RCC 7860 (cell line): ENCODE data around the gene TAC1.
"Not testable (repeated sequence)": the region's sequence is repeated elsewhere in the genome, so short reads cannot be mapped to it uniquely, and the experiment has no call there.

Source experiments
- DNase-seq: peaks from one replicate; pipeline ENCODE4 v3.0.0-alpha.2; 2015; ENCODE audit warnings: low spot score
- FAIRE-seq: peaks from 2 replicates; lab custom pipeline; 2012; peaks lifted over from hg19 to GRCh38; lab: Jason Lieb, UNC

TAC1 gene, protein sequence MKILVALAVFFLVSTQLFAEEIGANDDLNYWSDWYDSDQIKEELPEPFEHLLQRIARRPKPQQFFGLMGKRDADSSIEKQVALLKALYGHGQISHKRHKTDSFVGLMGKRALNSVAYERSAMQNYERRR

DNA sequence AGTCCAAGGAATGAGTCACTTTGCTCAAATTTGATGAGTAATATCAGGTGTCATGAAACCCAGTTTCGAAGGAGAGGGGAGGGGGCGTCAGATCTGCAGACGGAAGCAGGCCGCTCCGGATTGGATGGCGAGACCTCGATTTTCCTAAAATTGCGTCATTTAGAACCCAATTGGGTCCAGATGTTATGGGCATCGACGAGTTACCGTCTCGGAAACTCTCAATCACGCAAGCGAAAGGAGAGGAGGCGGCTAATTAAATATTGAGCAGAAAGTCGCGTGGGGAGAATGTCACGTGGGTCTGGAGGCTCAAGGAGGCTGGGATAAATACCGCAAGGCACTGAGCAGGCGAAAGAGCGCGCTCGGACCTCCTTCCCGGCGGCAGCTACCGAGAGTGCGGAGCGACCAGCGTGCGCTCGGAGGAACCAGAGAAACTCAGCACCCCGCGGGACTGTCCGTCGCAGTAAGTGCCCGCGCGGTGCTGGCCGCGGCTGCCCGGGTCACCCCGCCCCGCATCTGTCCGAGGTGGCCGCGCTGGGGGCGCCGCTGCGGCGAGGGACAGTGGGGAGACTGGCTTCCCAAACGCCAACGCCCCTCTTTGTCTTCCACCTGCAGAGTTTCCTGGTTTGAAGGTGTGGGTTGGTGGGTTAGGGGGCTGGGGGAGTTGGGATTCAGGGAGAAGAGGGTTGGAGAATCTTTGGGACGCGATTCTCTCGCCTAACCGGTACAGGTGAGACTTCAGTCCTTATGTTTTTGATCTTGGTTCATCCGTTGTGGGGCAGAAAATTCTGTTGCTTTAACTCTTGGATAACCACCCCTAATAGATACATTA is at the start of gene TAC1:
TAC1 (plus strand) TSS at position 351 of the 829 bp plus-strand sequence. CDS start 527 bp downstream, outside the sequence.
- DNase-seq (no peak), FAIRE-seq (no peak)

- DNase-seq (no peak), FAIRE-seq (no peak)
These were observed 45.9 kb upstream of the TAC1 start for GRCh38 chr7:97685952-97686351.

GRCh38 chr7:97693586-97693985 is 38.3 kb upstream of the TAC1 start:
- DNase-seq: no peak
- FAIRE-seq: no peak

DNA sequence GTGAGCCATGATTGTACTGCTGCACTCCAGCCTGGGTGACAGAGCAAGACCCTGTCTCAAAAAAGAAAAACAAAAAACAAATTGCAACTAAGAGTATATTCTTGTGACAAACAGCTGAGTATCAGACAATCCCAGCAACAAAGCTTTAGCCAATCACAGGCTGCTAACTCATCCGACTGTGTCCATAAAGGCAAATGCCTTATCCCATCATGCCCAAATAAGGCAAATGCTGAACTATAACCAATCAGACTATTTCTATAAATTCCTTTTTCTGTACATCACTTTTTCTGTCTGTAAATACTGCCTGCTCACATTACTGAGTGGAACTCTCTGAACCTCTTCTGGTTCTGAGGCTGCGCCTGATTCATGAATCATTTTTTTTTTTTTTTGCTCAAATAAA is 37.5 kb upstream of the TAC1 start:
- FAIRE-seq (no peak), DNase-seq (no peak)

GRCh38 chr7:97697396-97697795 is 34.5 kb upstream of the TAC1 start:
- FAIRE-seq (no peak), DNase-seq (no peak)

GRCh38 chr7:97722386-97722785 is 9.5 kb upstream of the TAC1 start:
- FAIRE-seq: no peak
- no peak for DNase-seq

GRCh38 chr7:97732565-97733275 is 834 bp downstream of the TAC1 start:
- FAIRE-seq: no peak
- DNase-seq: no peak

- FAIRE-seq: no peak
- no peak for DNase-seq
These were observed 1.6 kb downstream of the TAC1 start for GRCh38 chr7:97733276-97734161.

DNA sequence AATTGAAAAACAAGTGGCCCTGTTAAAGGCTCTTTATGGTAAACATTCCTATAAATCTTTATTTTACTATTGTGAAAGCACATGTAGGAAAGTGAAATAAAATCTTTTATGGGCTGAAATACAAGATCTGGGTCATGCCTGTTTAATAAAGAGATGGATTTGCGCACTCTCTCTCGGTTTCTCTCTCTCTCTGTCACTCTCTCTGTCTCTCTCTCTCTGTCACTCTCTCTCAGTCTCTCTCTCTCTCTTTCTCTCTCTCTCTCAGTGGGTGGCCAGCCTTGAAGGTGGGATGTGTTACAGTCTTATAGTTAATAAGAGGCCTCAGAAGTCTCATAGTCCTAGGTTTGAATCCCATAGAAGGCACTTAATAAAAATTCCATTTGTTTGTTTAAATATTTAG is 2.4 kb downstream of the TAC1 start:
- FAIRE-seq (no peak), DNase-seq (no peak)

DNA sequence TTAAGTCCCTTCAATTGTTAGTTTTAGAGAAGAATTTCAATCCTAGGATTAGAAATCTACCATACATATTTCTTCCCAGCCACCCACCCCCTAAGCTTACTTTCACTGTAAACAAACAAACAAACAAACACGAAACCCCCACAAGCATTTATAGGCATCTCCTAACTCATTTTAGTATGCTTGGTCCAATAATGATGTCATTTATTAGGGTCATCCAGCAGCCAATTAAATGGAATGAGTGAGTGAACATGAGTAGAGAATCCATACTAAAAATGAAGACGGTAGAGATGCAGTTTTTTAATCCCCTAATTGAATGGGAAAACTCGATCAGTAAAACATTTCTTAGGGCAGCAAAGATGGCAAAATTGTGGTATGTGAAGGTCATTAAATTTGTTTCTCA is 3.2 kb downstream of the TAC1 start:
- DNase-seq: no peak

DNA sequence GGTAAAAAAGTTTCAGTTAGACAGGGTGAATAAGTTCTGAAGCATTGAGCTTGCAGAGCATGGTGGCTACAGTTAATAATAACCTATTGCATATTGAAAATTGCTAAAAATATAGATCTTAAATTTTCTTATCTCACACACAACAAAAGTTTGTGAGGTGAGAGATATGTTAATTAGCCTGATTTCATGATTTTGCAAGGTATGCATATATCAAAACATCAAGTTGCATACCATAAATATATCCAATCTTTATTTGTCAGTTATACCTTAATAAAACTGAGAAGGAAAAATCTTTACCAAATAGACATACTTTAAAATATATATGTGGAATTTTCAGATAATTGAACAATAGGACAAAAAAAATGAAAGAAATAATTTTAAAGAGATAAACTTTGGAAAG is 16.6 kb downstream of the TAC1 start:
- DNase-seq: peak; percentile 2
- no peak for FAIRE-seq

More for the DNA sequence above, 3.2 kb downstream of the TAC1 start:
- FAIRE-seq: no peak

GRCh38 chr7:97751566-97751965 is 19.7 kb downstream of the TAC1 start:
- no peak for FAIRE-seq
- peak; percentile 2 for DNase-seq

DNA sequence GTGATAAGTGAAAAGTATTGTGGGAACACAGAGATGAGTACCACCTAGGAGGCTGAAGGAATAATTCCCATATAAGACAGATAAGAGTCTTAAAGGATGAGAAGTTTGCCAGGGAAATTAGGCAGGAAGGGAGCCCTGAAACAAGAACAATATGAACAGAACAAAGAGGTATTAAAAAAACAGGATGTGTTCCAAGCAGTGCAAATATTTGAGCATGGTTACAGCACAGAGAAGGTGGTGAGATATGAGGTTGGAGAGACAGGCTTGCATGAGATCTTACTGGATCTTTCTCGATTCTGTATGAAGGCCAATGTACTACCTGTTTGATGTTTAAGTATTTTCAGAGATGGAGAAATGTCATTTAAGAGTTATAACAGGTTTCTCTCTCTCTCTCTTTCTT is 20.3 kb downstream of the TAC1 start:
- FAIRE-seq (no peak), DNase-seq (no peak)

GRCh38 chr7:97757824-97758223 is 25.9 kb downstream of the TAC1 start:
- no peak for FAIRE-seq
- DNase-seq: no peak

DNA sequence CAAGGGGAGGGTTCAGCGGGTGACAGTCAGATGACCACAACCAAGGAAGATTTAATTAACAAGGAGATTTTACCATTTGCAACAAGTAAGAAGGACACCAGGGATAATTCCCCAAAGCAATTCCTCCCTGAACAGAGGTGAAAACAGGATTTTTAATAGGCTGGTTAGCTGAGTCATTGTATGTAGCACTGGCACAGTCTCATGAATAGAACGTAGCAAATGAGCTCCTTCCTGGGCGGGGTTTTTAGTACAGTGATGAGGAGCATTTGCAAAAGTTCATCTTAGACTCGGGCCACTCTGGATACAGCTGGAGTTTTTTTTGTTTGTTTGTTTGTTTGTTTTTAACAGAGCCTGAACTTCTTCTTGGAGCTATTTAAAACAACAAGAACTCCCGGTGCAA is 39.0 kb downstream of the TAC1 start:
- no peak for FAIRE-seq
- no peak for DNase-seq

- DNase-seq: no peak
- no peak for FAIRE-seq
These were observed 39.7 kb downstream of the TAC1 start for GRCh38 chr7:97771576-97771975.

GRCh38 chr7:97772045-97772901 is 40.4 kb downstream of the TAC1 start:
- FAIRE-seq (no peak), DNase-seq (no peak)

- DNase-seq, FAIRE-seq: not testable (repeated sequence)
These were observed 54.5 kb downstream of the TAC1 start for GRCh38 chr7:97786398-97786797.
